Loucy (cell line): ENCODE measurements around the gene DIPK1A.

Experiments
- H2AFZ ChIP-seq: fragments of 200-600 bp; sonication (generic); 2 replicates; pipeline ENCODE4 v1.6.0; 2016; ENCODE audit warnings: antibody characterized with exemption, mild to moderate bottlenecking, low read length, moderate library complexity
- H3F3A ChIP-seq: fragments of 200-600 bp; 2 replicates; pipeline ENCODE4 v1.6.0; 2016; ENCODE audit warnings: antibody characterized with exemption, low read depth, mild to moderate bottlenecking
- H3K27me3 ChIP-seq: fragments of 200-600 bp; sonication (generic); 2 replicates; pipeline ENCODE4 v1.6.1; 2014; ENCODE audit warnings: low read length, mild to moderate bottlenecking; ENCODE audit not compliant: insufficient read depth, poor library complexity, severe bottlenecking
- H3K36me3 ChIP-seq: fragments of 200-600 bp; sonication (generic); 2 replicates; pipeline ENCODE4 v1.6.1; 2016; ENCODE audit warnings: low read length; ENCODE audit not compliant: insufficient read depth
- H3K4me1 ChIP-seq: fragments of 200-600 bp; sonication (generic); 2 replicates; pipeline ENCODE4 v1.5.1; 2014; ENCODE audit warnings: low read length, mild to moderate bottlenecking; ENCODE audit not compliant: insufficient read depth, poor library complexity, severe bottlenecking
- H3K4me2 ChIP-seq: fragments of 200-600 bp; sonication (generic); 2 replicates; pipeline ENCODE4 v1.6.0; 2014; ENCODE audit warnings: antibody characterized with exemption, low read length, low read depth, mild to moderate bottlenecking; ENCODE audit not compliant: poor library complexity, severe bottlenecking
- H3K4me3 ChIP-seq: fragments of 200-600 bp; sonication (generic); 2 replicates; pipeline ENCODE4 v1.5.1; 2014; ENCODE audit warnings: low read length, mild to moderate bottlenecking, mixed read lengths; ENCODE audit not compliant: poor library complexity, severe bottlenecking
- H3K79me2 ChIP-seq: fragments of 200-600 bp; sonication (generic); 2 replicates; pipeline ENCODE4 v1.6.1; 2014; ENCODE audit warnings: low read length; ENCODE audit not compliant: insufficient read depth
- H3K9ac ChIP-seq: fragments of 200-600 bp; sonication (generic); 2 replicates; pipeline ENCODE4 v1.6.0; 2014; ENCODE audit warnings: mild to moderate bottlenecking, low read depth, low read length, moderate library complexity; ENCODE audit not compliant: poor library complexity, severe bottlenecking
- H3K9me2 ChIP-seq: fragments of 200-600 bp; sonication (generic); replicated peaks from 2 replicates; pipeline ENCODE4 v1.6.1; 2016; ENCODE audit warnings: low read depth, low read length, mixed read lengths
- H3K9me3 ChIP-seq: fragments of 200-600 bp; sonication (generic); 2 replicates; pipeline ENCODE4 v1.6.1; 2014; ENCODE audit warnings: mild to moderate bottlenecking, antibody characterized with exemption, low read length, low read depth; ENCODE audit not compliant: insufficient read depth
- H4K20me1 ChIP-seq: fragments of 200-600 bp; sonication (generic); 2 replicates; pipeline ENCODE4 v1.6.0; 2014; ENCODE audit warnings: antibody characterized with exemption, low read length, mild to moderate bottlenecking; ENCODE audit not compliant: insufficient read depth, poor library complexity, severe bottlenecking
- EZH2phosphoT487 ChIP-seq: fragments of 200-600 bp; IDR thresholded peaks from 2 replicates; pipeline ENCODE4 v1.6.1; 2018; ENCODE audit warnings: antibody characterized with exemption, mild to moderate bottlenecking, moderate library complexity, borderline replicate concordance
- TF ChIP-seq, protein P1 (sequence below): fragments of 200-600 bp; sonication (generic); conservative IDR thresholded peaks from 2 replicates; pipeline ENCODE4 v1.5.1; 2014; ENCODE audit warnings: mild to moderate bottlenecking, antibody characterized with exemption, low read length

The DIPK1A gene

GRCh38 chr1:93004566-93005251 lies 43.4 kb upstream of the DIPK1A start:
- Histone ChIP-seq H3K9me3 (no peaks in the 10 kb centered on the region), H3K79me2 (no peaks in the 10 kb centered on the region), H3K4me3 (no peak overlapping the region), H3K9ac (no peak overlapping the region), H2AFZ (peak overlapping the region; percentile 3; the same call in 1 of the 2 replicates), H4K20me1 (no peaks in the 10 kb centered on the region), H3F3A (no peaks in the 10 kb centered on the region), H3K4me2 (no peak overlapping the region), H3K36me3 (no peaks in the 10 kb centered on the region), H3K4me1 (no peaks in the 10 kb centered on the region), H3K27me3 (no peaks in the 10 kb centered on the region), H3K9me2 (no peaks in the 10 kb centered on the region)
- TF ChIP-seq, protein P1, sequence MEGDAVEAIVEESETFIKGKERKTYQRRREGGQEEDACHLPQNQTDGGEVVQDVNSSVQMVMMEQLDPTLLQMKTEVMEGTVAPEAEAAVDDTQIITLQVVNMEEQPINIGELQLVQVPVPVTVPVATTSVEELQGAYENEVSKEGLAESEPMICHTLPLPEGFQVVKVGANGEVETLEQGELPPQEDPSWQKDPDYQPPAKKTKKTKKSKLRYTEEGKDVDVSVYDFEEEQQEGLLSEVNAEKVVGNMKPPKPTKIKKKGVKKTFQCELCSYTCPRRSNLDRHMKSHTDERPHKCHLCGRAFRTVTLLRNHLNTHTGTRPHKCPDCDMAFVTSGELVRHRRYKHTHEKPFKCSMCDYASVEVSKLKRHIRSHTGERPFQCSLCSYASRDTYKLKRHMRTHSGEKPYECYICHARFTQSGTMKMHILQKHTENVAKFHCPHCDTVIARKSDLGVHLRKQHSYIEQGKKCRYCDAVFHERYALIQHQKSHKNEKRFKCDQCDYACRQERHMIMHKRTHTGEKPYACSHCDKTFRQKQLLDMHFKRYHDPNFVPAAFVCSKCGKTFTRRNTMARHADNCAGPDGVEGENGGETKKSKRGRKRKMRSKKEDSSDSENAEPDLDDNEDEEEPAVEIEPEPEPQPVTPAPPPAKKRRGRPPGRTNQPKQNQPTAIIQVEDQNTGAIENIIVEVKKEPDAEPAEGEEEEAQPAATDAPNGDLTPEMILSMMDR: no peak
- no peak for TF ChIP-seq EZH2phosphoT487

DNA sequence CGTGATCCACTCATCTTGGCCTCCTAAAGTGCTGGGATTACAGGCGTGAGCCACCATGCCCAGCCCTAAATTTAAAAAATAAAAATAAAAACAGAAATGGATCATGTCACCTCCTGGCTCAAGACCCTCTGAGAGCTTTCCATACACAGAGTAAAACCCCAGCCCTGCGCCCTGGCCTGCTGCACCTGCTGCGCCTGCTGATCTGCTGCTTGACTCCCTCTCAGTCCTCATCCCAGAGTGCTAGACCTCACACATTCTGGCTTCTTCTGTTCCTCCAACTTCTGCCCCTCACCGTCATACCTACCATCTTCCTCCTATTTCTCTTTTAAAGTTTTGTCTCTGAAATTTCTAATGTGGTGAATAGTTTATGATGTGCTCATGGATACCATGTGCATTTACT lies 42.7 kb upstream of the DIPK1A start:
- TF ChIP-seq, protein P1: no peak
- TF ChIP-seq EZH2phosphoT487: no peak
- Histone ChIP-seq H3K9ac (no peak overlapping the region), H3K9me2 (no peaks in the 10 kb centered on the region), H4K20me1 (no peaks in the 10 kb centered on the region), H2AFZ (peak overlapping the region; percentile 3; the same call in 1 of the 2 replicates), H3K4me2 (no peak overlapping the region), H3F3A (no peaks in the 10 kb centered on the region), H3K9me3 (no peaks in the 10 kb centered on the region), H3K27me3 (no peaks in the 10 kb centered on the region), H3K4me1 (no peaks in the 10 kb centered on the region), H3K4me3 (no peak overlapping the region), H3K36me3 (no peaks in the 10 kb centered on the region), H3K79me2 (no peaks in the 10 kb centered on the region)

GRCh38 chr1:93002781-93003180 lies 41.5 kb upstream of the DIPK1A start:
- H3K4me2 ChIP-seq: no peak overlapping the region

More at GRCh38 chr1:93002781-93003180, 41.5 kb upstream of the DIPK1A start:
- Histone ChIP-seq H3K4me3 (no peak overlapping the region), H3K36me3 (no peaks in the 10 kb centered on the region), H3K79me2 (no peaks in the 10 kb centered on the region), H4K20me1 (no peaks in the 10 kb centered on the region), H3K9me3 (no peaks in the 10 kb centered on the region), H3K9me2 (no peaks in the 10 kb centered on the region), H3K9ac (no peak overlapping the region), H3K4me1 (no peaks in the 10 kb centered on the region), H2AFZ (no peak overlapping the region), H3K27me3 (no peaks in the 10 kb centered on the region), H3F3A (no peaks in the 10 kb centered on the region)
- no peak for TF ChIP-seq EZH2phosphoT487
- TF ChIP-seq, protein P1: no peak
